Choroid plexus epithelial cell (primary cell): ENCODE measurements around the gene COL21A1.
A peak's percentile ranks its signal among the peaks of the same experiment; 100 is the strongest.

Source experiments
- DNase-seq: peaks from one replicate; pipeline ENCODE4 v3.0.0-alpha.2; 2010; ENCODE audit warnings: low read depth
- H3K4me3 ChIP-seq: 2 replicates; pipeline ENCODE4 v1.5.1; 2011; ENCODE audit warnings: low read depth, mild to moderate bottlenecking, control low read depth, low read length, moderate library complexity
- TF ChIP-seq, protein P1 (sequence below): conservative IDR thresholded peaks from 2 replicates; pipeline ENCODE4 v1.5.1; 2011; ENCODE audit warnings: low read depth, mild to moderate bottlenecking, control low read depth, inconsistent platforms, low read length, moderate library complexity

The COL21A1 gene

DNA sequence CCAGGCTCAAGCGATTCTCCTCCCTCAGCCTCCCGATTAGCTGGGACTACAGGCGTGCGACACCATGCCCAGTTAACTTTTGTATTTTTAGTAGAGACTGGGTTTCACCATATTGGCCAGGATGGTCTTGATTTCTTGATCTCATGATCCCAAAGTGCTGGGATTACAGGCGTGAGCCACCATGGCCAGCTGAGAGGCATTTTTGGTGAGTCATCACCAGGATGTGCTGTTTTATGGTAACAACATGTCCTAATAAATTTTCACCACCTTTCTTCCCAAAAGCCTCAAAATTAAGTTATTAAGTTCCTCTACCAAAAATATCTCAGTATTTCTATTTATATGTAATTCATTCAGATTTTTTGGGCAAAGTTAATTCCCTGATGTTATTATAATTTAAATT lies 53.5 kb downstream of the COL21A1 start:
- TF ChIP-seq, protein P1, sequence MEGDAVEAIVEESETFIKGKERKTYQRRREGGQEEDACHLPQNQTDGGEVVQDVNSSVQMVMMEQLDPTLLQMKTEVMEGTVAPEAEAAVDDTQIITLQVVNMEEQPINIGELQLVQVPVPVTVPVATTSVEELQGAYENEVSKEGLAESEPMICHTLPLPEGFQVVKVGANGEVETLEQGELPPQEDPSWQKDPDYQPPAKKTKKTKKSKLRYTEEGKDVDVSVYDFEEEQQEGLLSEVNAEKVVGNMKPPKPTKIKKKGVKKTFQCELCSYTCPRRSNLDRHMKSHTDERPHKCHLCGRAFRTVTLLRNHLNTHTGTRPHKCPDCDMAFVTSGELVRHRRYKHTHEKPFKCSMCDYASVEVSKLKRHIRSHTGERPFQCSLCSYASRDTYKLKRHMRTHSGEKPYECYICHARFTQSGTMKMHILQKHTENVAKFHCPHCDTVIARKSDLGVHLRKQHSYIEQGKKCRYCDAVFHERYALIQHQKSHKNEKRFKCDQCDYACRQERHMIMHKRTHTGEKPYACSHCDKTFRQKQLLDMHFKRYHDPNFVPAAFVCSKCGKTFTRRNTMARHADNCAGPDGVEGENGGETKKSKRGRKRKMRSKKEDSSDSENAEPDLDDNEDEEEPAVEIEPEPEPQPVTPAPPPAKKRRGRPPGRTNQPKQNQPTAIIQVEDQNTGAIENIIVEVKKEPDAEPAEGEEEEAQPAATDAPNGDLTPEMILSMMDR, result no peak
- H3K4me3 ChIP-seq, result no peak overlapping the region
- peak; percentile 59 for DNase-seq

DNA sequence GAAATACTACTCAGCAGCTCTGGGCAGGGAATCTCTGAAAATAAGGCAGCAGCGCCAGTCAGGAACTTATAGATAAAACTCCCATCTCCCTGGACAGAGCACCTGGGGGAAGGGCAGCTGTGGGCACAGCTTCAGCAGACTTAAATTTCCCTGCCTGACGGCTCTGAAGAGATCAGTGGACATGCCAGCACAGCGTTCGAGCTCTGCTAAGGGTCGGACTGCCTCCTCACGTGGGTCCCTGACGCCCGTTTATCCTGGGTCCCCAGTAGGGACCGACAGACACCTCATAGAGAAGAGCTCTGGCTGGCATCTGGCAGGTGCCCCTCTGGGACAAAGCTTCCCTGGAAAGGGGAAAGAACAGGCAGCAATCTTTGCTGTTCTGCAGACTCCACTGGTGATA lies 59.0 kb downstream of the COL21A1 start:
- no peak overlapping the region for H3K4me3 ChIP-seq
- DNase-seq, result no peak
- TF ChIP-seq, protein P1, result no peak

DNA sequence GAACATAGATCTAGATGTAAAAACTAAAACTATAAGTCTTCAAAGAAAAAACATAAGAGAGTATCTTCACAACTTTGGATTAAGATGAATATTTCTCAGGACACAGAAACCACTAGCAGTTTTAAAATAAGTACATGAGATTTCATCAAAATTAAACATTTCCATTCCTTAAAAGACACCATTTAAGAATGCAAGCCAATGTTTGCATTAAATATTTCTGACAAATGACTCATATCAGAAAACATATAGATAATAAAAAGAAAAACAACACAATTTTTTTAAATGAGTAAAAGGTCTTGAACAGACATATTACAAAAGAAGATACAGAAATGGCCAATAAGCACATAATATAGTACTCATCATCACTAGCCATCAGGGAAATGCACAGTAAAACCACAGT lies 59.7 kb downstream of the COL21A1 start:
- no peak overlapping the region for H3K4me3 ChIP-seq
- TF ChIP-seq, protein P1, result no peak
- DNase-seq, result no peak

DNA sequence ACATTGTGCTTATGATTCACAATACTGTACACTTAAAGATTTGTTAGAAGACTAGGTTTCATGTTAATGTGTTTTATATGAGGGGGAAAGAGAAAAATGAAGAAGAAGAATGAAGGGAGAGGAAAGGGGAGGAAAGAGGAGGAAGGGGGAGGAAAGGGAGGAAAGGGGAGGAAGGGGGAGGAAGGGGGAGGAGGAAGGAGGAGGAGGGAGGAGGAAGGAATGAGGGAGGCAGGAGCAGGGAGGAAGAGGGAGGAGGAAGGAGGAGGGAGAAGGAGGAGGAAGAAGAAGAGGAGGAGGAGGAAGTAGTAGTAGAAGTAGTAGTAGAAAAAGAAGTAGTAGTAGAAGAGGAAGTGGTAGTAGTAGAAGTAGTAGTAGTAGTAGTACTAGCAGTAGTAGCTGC lies 70.6 kb downstream of the COL21A1 start:
- TF ChIP-seq, protein P1, result no peak
- DNase-seq, result no peak
- no peak overlapping the region for H3K4me3 ChIP-seq

DNA sequence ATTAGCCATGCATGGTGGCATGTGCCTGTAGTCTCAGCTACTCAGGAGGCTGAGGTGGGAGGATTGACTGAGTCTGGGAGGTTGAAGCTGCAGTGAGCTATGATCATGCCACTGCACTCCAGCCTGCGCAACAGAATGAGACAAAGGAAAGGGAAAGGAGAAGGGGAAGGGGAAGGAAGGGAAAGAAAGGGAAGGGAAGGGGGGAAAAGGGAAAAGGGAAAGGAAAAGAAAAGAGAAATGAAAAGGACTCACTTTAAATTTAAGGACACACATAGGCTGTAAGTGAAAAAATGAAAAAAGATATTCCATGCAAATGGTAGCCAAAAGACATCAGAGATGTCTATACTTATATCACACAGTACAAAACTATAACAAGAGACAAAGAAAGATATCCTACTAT lies 74.2 kb downstream of the COL21A1 start:
- H3K4me3 ChIP-seq, result no peak overlapping the region
- DNase-seq, result no peak
- TF ChIP-seq, protein P1, result no peak

DNA sequence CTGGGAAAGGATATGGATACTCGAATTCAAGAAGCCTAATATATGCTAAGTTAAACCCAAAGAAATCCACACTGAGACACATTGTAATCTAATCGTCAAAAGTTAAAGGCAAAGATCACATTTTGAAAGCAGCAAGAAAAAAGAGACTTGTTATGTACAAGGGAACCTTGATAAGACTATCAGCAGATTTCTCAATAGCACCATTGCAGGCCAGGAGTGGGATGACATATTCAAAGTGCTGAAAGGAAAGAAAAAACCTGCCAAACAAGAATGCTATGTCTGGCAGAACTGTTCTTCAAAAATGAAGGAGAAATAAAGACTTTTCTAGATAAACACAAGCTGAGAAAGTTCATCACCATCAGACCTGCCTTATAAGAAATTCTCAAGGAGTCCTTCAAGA lies 75.2 kb downstream of the COL21A1 start:
- H3K4me3 ChIP-seq, result no peak overlapping the region
- DNase-seq, result peak; percentile 16
- TF ChIP-seq, protein P1, result no peak

DNA sequence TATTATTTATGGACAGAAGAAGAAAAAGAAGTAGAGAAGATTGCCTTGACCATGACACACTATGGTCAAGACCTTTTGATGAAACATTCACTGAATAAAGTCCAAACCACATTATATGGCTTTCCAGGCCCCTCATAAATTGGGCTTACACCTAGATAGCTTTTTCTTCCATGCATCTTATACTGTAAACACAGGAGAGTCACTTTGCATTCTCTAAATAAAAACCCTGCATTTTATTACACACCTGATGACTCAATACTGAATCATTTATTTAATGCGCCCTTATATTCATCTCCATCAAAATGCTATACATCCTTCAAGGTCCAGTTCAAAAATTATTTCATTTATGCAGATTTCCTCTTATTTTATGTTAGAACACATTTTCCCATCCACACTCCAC lies 78.0 kb downstream of the COL21A1 start:
- H3K4me3 ChIP-seq, result no peak overlapping the region
- DNase-seq, result no peak
- TF ChIP-seq, protein P1, result no peak
